Heart right ventricle (tissue), 16 donors: Measurements from ENCODE around the gene MICAL3. TPM values are rescaled to one million over a fixed set of nuclear protein-coding genes. Genes with fewer than 3 reads are reported as not detected.

Experiments
- ATAC-seq, 8 donors: fragments of 200-7000 bp; cut with Tn5 transposase; one replicate each; pipeline ENCODE4 v1.9.1; 2020; ENCODE audit warnings: mild to moderate bottlenecking in 8 of 8, moderate library complexity in 8 of 8, moderate number of reproducible peaks in 1 of 8
- DNase-seq, 2 donors: peaks; one replicate each; pipeline ENCODE4 v3.0.0-alpha.2; 2020
- H3K27ac ChIP-seq, 10 donors: fragments of 200-600 bp; sonication (generic) in 2 of 10; one replicate each; pipeline versions ENCODE4 v1.5.0 to v1.8.0; 2020 to 2022; ENCODE audit warnings: mild to moderate bottlenecking in 3 of 10
- H3K27me3 ChIP-seq, 7 donors: fragments of 200-600 bp; one replicate each; pipeline ENCODE4 v1.8.0; 2021 to 2022; ENCODE audit warnings: mild to moderate bottlenecking in 2 of 7
- H3K36me3 ChIP-seq, 9 donors: fragments of 200-600 bp; sonication (generic) in 1 of 9; one replicate each; pipeline versions ENCODE4 v1.5.0 to v1.8.0; 2020 to 2022; ENCODE audit warnings: mild to moderate bottlenecking in 2 of 9
- H3K4me1 ChIP-seq, 9 donors: fragments of 200-600 bp; sonication (generic) in 1 of 9; one replicate each; pipeline versions ENCODE4 v1.5.0 to v1.8.0; 2020 to 2022; ENCODE audit warnings: mild to moderate bottlenecking in 4 of 9
- H3K4me3 ChIP-seq, 10 donors: fragments of 200-600 bp; sonication (generic) in 2 of 10; one replicate each; pipeline versions ENCODE4 v1.5.0 to v1.8.0; 2020 to 2022; ENCODE audit warnings: mild to moderate bottlenecking in 7 of 10, moderate library complexity in 2 of 10
- H3K9me3 ChIP-seq, 11 donors: fragments of 200-600 bp in 10 of 11; sonication (generic) in 2 of 11; one replicate each; pipeline versions ENCODE4 v1.5.0 to v1.8.0; 2013 to 2022; ENCODE audit warnings: mild to moderate bottlenecking in 2 of 11, control low read depth in 1 of 11, moderate library complexity in 1 of 11
- CTCF ChIP-seq, 9 donors: fragments of 200-600 bp; sonication (generic) in 2 of 9; IDR thresholded peaks; one replicate each; pipeline versions ENCODE4 v1.5.0 to v1.8.0; 2021 to 2022; ENCODE audit warnings: antibody characterized with exemption in 9 of 9, mild to moderate bottlenecking in 5 of 9, moderate library complexity in 1 of 9
- WGBS, 2 donors: extraction: QIAGEN DNeasy Blood & Tissue Kit; methylation state at CpG; one replicate each; pipeline ENCODE4 v1.1.7; 2013; ENCODE audit warnings: inconsistent platforms in 1 of 2; 5-methylcytosine and 5-hydroxymethylcytosine counted together
- intact Hi-C, 10 donors: fragments of 100-400 bp; cut with DNase I; formaldehyde crosslinking; loops; one replicate each; pipeline versions ENCODE4 v1.11.1 to v1.14.2; 2022
- polyA plus RNA-seq, 2 donors: library from polyadenylated mRNA; stranded (reverse); fragments of 200-250 nt; gene quantifications; one replicate each; pipeline ENCODE4 v1.2.3, GENCODE V29; 2013
- total RNA-seq, 10 donors: library from RNA; stranded (reverse); fragmentation: NEBNext Ultra II Directional in 3 of 10; extraction: Animal tissue kit (Norgen Biotek cat#: 25700) in 3 of 10; gene quantifications; one replicate each; pipeline versions ENCODE4 v1.2.1 to v1.2.4, GENCODE V29; 2021 to 2023
- donor health status: Arrhythmogenic right ventricular cardiomyopathy.
- donor health status: ischemic (EF 13 %, LVEDD 7.1; RV severe dilation, severe dysfunction).
- donor health status: healthy with polysubstance abuse.
- donor health status: DM: no; HTN: yes; CAD: no.
- donor health status: DM: no; HTN: no; CAD: no.
- donor health status: ischemic (EF 25% LVEDD 6.9; RV normal size, moderate dysfunction).
- donor health status: ischemic (EF 25% LVEDD 5.7; RV mildly dilated, moderate dysfunction).
- donor health status: healthy.
- donor health status: DM: yes; HTN: yes; CAD: no.
- donor health status: Ischemic cardiomyopathy.
- donor health status: ischemic (EF 35%, LVEDD 5.7; RV mildly dilated, moderate dysfunction).
- donor health status: nonischemic (EF 11% LVEDD 7.7; RV severe dilation, severe dysfunction).
- donor health status: DM: yes; HTN: yes; CAD: no.
- donor health status: PGD.
- donor health status: ischemic (EF 29% LVEDD 5.4; RV normal size, mild dysfunction).
- donor health status: nonischemic (EF 23%, LVEDD 6.1; RV moderate dilation, normal function).

Gene MICAL3
- total and polyA plus RNA-seq, 12 donors = 13.2 to 137 (median 109) TPM

- TF ChIP-seq CTCF (IDR thresholded peaks at IDR 0.05) = no peak
- ATAC-seq = no peak
- H3K4me1 ChIP-seq = peaks cover 0 to 32% (median 6%) of the 10 kb centered on the region in 9 donors
- no peak for DNase-seq
- no peaks in the 10 kb centered on the region for H3K36me3 ChIP-seq
- H3K4me3 ChIP-seq = no peak overlapping the region
- peak overlapping the region in 5 of 10 donors; percentile 78 to 97 (median 89) for H3K27ac ChIP-seq
- peaks cover 0 to 23% (median 0%) of the 10 kb centered on the region in 7 donors for H3K27me3 ChIP-seq
- H3K9me3 ChIP-seq = no peaks in the 10 kb centered on the region
- intact Hi-C loops = loop anchor here in 1 of 10 donors (5.0 to 10.0 kb wide), 2 partner anchors 47 to 324 kb away; partner anchors contain the start of gene MICAL3
- 61 to 73% methylated on average over 2 of the region's 2 CpGs for WGBS, 2 donors
Measured at GRCh38 chr22:18069041-18069440, 44.7 kb upstream of the MICAL3 start.

GRCh38 chr22:18068381-18068988 is 44.1 kb upstream of the MICAL3 start:
- DNase-seq = peak in 1 of 2 donors; percentile 61
- WGBS, 2 donors = 30 to 36% methylated on average over 3 of the region's 3 CpGs
- H3K27me3 ChIP-seq = peaks cover 0 to 23% (median 0%) of the 10 kb centered on the region in 7 donors
- H3K9me3 ChIP-seq = no peaks in the 10 kb centered on the region
- no peaks in the 10 kb centered on the region for H3K36me3 ChIP-seq
- peak; percentile 46 to 93 (median 88) for ATAC-seq
- peak overlapping the region in 8 of 10 donors; percentile 6 to 97 (median 82) for H3K27ac ChIP-seq
- no peak overlapping the region for H3K4me3 ChIP-seq
- intact Hi-C loops = loop anchor here in 1 of 10 donors (5.0 to 10.0 kb wide), 2 partner anchors 46 to 324 kb away; partner anchors contain the start of gene MICAL3
- H3K4me1 ChIP-seq = peaks cover 0 to 32% (median 6%) of the 10 kb centered on the region in 9 donors
- no peak for TF ChIP-seq CTCF (IDR thresholded peaks at IDR 0.05)

DNA sequence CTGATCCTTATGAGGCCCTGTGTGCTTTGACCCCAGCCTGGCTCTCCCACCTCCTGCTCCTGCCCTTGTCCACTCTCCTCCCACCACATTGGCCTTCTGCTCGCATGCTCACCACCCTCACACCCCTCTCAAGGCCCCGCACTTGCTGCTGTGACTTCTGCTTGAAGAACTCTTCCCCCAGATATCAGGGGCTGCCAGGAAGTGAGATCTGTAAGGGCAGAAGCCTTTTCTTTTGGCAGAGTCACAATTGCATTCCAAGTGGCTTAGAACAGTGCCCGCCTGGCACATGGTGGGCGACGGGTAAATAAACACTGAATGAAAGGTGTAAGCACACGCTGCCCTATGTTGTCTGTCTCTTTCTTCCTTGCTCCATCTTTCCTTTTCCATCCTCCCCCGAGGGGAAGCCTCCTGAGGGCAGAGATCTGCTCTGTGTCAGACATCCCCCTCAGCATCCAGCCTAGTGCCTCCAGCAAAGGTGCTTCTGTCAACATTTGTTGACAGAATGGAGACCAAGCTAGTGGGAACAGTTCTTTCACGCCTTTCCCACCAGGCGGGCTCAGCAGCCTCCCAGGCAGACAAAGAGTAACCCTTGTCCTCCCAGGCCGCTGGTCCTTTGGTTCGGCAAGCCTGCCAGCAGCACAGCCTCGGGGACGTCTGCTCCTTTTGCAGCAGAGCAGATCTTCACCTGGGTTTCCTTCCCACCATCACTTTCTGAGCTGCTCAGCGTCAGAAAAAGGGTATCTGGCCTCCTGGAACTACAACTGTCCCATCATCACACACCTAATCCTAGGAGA is 43.4 kb upstream of the MICAL3 start:
- Histone ChIP-seq H3K9me3 (no peaks in the 10 kb centered on the region), H3K4me3 (no peak overlapping the region), H3K4me1 (peaks cover 0 to 32% (median 6%) of the 10 kb centered on the region in 9 donors), H3K36me3 (no peaks in the 10 kb centered on the region), H3K27me3 (peaks cover 0 to 23% (median 0%) of the 10 kb centered on the region in 7 donors), H3K27ac (peak overlapping the region in 8 of 10 donors; percentile 6 to 97 (median 82))
- intact Hi-C loops = loop anchor here in 1 of 10 donors (5.0 to 10.0 kb wide), 2 partner anchors 45 to 323 kb away; partner anchors contain the start of gene MICAL3
- no peak for TF ChIP-seq CTCF (IDR thresholded peaks at IDR 0.05)
- ATAC-seq (peak; percentile 10 to 60 (median 44)), DNase-seq (no peak)
- 45 to 46% methylated on average over 14 of the region's 14 CpGs for WGBS, 2 donors

GRCh38 chr22:18067121-18067520 is 42.8 kb upstream of the MICAL3 start:
- intact Hi-C loops = loop anchor here in 1 of 10 donors (5.0 to 10.0 kb wide), 2 partner anchors 45 to 322 kb away; partner anchors contain the start of gene MICAL3
- no peaks in the 10 kb centered on the region for H3K36me3 ChIP-seq
- H3K27me3 ChIP-seq = peaks cover 0 to 23% (median 0%) of the 10 kb centered on the region in 7 donors
- no peak for ATAC-seq
- DNase-seq = no peak
- no peaks in the 10 kb centered on the region for H3K9me3 ChIP-seq
- 92% methylated on average over 3 of the region's 3 CpGs for WGBS, 2 donors
- peaks cover 0 to 32% (median 6%) of the 10 kb centered on the region in 9 donors for H3K4me1 ChIP-seq
- H3K27ac ChIP-seq = peak overlapping the region in 5 of 10 donors; percentile 78 to 97 (median 89)
- TF ChIP-seq CTCF (IDR thresholded peaks at IDR 0.05) = no peak
- no peak overlapping the region for H3K4me3 ChIP-seq
